ENCODE measurements around the gene ZNF836. TPM values are rescaled to one million over a fixed set of nuclear protein-coding genes. Genes with fewer than 3 reads are reported as not detected.
"Not testable (repeated sequence)": the region's sequence is repeated elsewhere in the genome, so short reads cannot be mapped to it uniquely, and the experiment has no call there.

ZNF836 gene
- total and polyA plus RNA-seq, 7 donors, result 1.3 to 6.4 (median 3.8) TPM

- Histone ChIP-seq H3K4me1 (peaks cover 5% of the 10 kb centered on the region), H3K9me3 (no peaks in the 10 kb centered on the region), H3K27me3 (ENCODE audit: insufficient read depth in 3 of 3, low read length in 2 of 3) (no peaks in the 10 kb centered on the region), H3K36me3 (ENCODE audit: insufficient read depth in 1 of 2, low read depth in 1 of 2) (peaks cover 26 to 100% of the 10 kb centered on the region in 2 donors), H3K27ac (no peak overlapping the region), H3K4me3 (no peak overlapping the region)
- 93 to 95% (median 95%) methylated on average over 20 of the region's 20 CpGs for WGBS, 3 donors
- intact Hi-C loops (cut with DNase I), result no loop called here
- ATAC-seq (no peak), DNase-seq (no peak)
- no peak for TF ChIP-seq CTCF (IDR thresholded peaks at IDR 0.05)
Measured at GRCh38 chr19:52211203-52211602, 39.8 kb upstream of the ZNF836 start.

GRCh38 chr19:52206481-52206880 lies 35.1 kb upstream of the ZNF836 start:
- peak in 3 of 4 donors; percentile 4 to 42 (median 24) for ATAC-seq
- 52 to 58% (median 53%) methylated on average over 5 of the region's 5 CpGs for WGBS, 3 donors
- Histone ChIP-seq H3K27me3 (ENCODE audit: insufficient read depth in 3 of 3, low read length in 2 of 3) (no peaks in the 10 kb centered on the region), H3K4me1 (peaks cover 30% of the 10 kb centered on the region), H3K27ac (no peak overlapping the region), H3K36me3 (ENCODE audit: insufficient read depth in 1 of 2, low read depth in 1 of 2) (peaks cover 34 to 100% of the 10 kb centered on the region in 2 donors), H3K4me3 (no peak overlapping the region), H3K9me3 (no peaks in the 10 kb centered on the region)
- no peak for TF ChIP-seq CTCF (IDR thresholded peaks at IDR 0.05)
- intact Hi-C loops (cut with DNase I), result no loop called here
- DNase-seq, result peak in 1 of 2 donors; percentile 30

- WGBS, 3 donors, result 71 to 81% (median 71%) methylated on average over 17 of the region's 17 CpGs
- H3K27me3 ChIP-seq (ENCODE audit: insufficient read depth in 3 of 3, low read length in 2 of 3); ATAC-seq; intact Hi-C loops (cut with DNase I); DNase-seq; H3K9me3 ChIP-seq: not testable (repeated sequence)
- H3K4me1 ChIP-seq, result peaks cover 72% of the 10 kb centered on the region
- H3K27ac ChIP-seq, result peak overlapping the region; percentile 84
- H3K4me3 ChIP-seq, result peak overlapping the region; percentile 13
- peaks cover 23 to 82% of the 10 kb centered on the region in 2 donors for H3K36me3 ChIP-seq (ENCODE audit: insufficient read depth in 1 of 2, low read depth in 1 of 2)
Measured at GRCh38 chr19:52200755-52201391, 29.5 kb upstream of the ZNF836 start.

GRCh38 chr19:52200044-52200443 lies 28.6 kb upstream of the ZNF836 start:
- 39 to 46% (median 39%) methylated on average over 7 of the region's 7 CpGs for WGBS, 3 donors
- DNase-seq, result peak; percentile 48 to 66
- Histone ChIP-seq H3K27me3 (ENCODE audit: insufficient read depth in 3 of 3, low read length in 2 of 3) (no peaks in the 10 kb centered on the region), H3K27ac (peak overlapping the region; percentile 84), H3K4me3 (peak overlapping the region; percentile 13), H3K4me1 (peaks cover 81% of the 10 kb centered on the region), H3K36me3 (ENCODE audit: insufficient read depth in 1 of 2, low read depth in 1 of 2) (peaks cover 23 to 82% of the 10 kb centered on the region in 2 donors), H3K9me3 (no peaks in the 10 kb centered on the region)
- TF ChIP-seq CTCF (IDR thresholded peaks at IDR 0.05), result no peak
- peak; percentile 93 to 97 (median 95) for ATAC-seq
- intact Hi-C loops (cut with DNase I), result no loop called here

- intact Hi-C loops (cut with DNase I), result loop anchor here in 1 of 2 donors (1.0 kb wide), 1 partner anchor 8 kb away; the partner anchor contains the start of gene PPP2R1A
- H3K27ac ChIP-seq, result peak overlapping the region; percentile 84
- H3K4me3 ChIP-seq, result no peak overlapping the region
- no peaks in the 10 kb centered on the region for H3K27me3 ChIP-seq (ENCODE audit: insufficient read depth in 3 of 3, low read length in 2 of 3)
- H3K4me1 ChIP-seq, result peaks cover 88% of the 10 kb centered on the region
- DNase-seq (no peak), ATAC-seq (no peak)
- peaks cover 18 to 70% of the 10 kb centered on the region in 2 donors for H3K36me3 ChIP-seq (ENCODE audit: insufficient read depth in 1 of 2, low read depth in 1 of 2)
- H3K9me3 ChIP-seq, result no peaks in the 10 kb centered on the region
- 31 to 39% (median 34%) methylated on average over 3 of the region's 3 CpGs for WGBS, 3 donors
- TF ChIP-seq CTCF (IDR thresholded peaks at IDR 0.05), result no peak
Measured at GRCh38 chr19:52198678-52199077, 27.3 kb upstream of the ZNF836 start.
